Smooth muscle cell (in vitro differentiated cells): Measurements from ENCODE around the gene M1AP. TPM values are rescaled to one million over a fixed set of nuclear protein-coding genes. Genes with fewer than 3 reads are reported as not detected.
A peak's percentile ranks its signal among the peaks of the same experiment; 100 is the strongest.

Source experiments
- DNase-seq: peaks from one replicate; lab custom pipeline; 2025; ENCODE audit not compliant: unreplicated experiment; lab: John Stamatoyannopoulos, UW
- H2AFZ ChIP-seq: fragments of 200-600 bp; sonication (generic); 2 replicates; pipeline ENCODE4 v1.6.0; 2016; ENCODE audit warnings: antibody characterized with exemption, low read depth, mild to moderate bottlenecking
- H3F3A ChIP-seq: fragments of 200-600 bp; sonication (generic); 2 replicates; pipeline ENCODE4 v1.6.0; 2017; ENCODE audit warnings: antibody characterized with exemption, low read depth
- H3K27ac ChIP-seq: fragments of 200-600 bp; sonication (generic); 2 replicates; pipeline ENCODE4 v1.5.1; 2016; ENCODE audit warnings: low read depth, mild to moderate bottlenecking
- H3K27me3 ChIP-seq: fragments of 200-600 bp; sonication (generic); 2 replicates; pipeline ENCODE4 v1.6.1; 2016; ENCODE audit warnings: low read depth, mild to moderate bottlenecking
- H3K36me3 ChIP-seq: fragments of 200-600 bp; sonication (generic); 2 replicates; pipeline ENCODE4 v1.5.1; 2016; ENCODE audit warnings: low read depth
- H3K4me1 ChIP-seq: fragments of 200-600 bp; sonication (generic); 2 replicates; pipeline ENCODE4 v1.5.1; 2016; ENCODE audit warnings: low read depth
- H3K4me2 ChIP-seq: fragments of 200-600 bp; sonication (generic); 2 replicates; pipeline ENCODE4 v1.6.0; 2016; ENCODE audit warnings: mild to moderate bottlenecking
- H3K4me3 ChIP-seq: fragments of 200-600 bp; sonication (generic); 2 replicates; pipeline ENCODE4 v1.5.1; 2016; ENCODE audit warnings: mild to moderate bottlenecking
- H3K79me2 ChIP-seq: fragments of 200-600 bp; sonication (generic); 2 replicates; pipeline ENCODE4 v1.6.0; 2016; ENCODE audit warnings: low read depth, mild to moderate bottlenecking
- H3K9ac ChIP-seq: fragments of 200-600 bp; sonication (generic); 2 replicates; pipeline ENCODE4 v1.6.0; 2016; ENCODE audit warnings: low read depth
- H3K9me3 ChIP-seq: fragments of 200-600 bp; sonication (generic); replicated peaks from 2 replicates; pipeline ENCODE4 v1.5.1; 2016; ENCODE audit warnings: low read depth
- H4K20me1 ChIP-seq: fragments of 200-600 bp; sonication (generic); 2 replicates; pipeline ENCODE4 v1.6.0; 2016; ENCODE audit warnings: low read depth
- WGBS: methylation state at CpG from one replicate; pipeline ENCODE4 v1.1.7; 2016; ENCODE audit warnings: low lambda C conversion rate; 5-methylcytosine and 5-hydroxymethylcytosine counted together
- polyA plus RNA-seq: library from polyadenylated mRNA; unstranded; fragments of >200 nt; fragmentation: Nextera tagmentation; extraction: Ambion mirVana; gene quantifications from 2 replicates; pipeline ENCODE4 v1.2.1, GENCODE V29; 2016
- total RNA-seq: library from RNA; depleted of rRNA; stranded (reverse); fragments of >200 nt; gene quantifications from 2 replicates; pipeline ENCODE4 v1.2.3, GENCODE V29; 2014
- TF ChIP-seq, protein P1 (sequence below): fragments of 200-600 bp; sonication (generic); IDR thresholded peaks from 2 replicates; pipeline ENCODE4 v1.5.1; 2017; ENCODE audit warnings: borderline replicate concordance, mild to moderate bottlenecking, antibody characterized with exemption; ENCODE audit not compliant: insufficient read depth, poor library complexity, severe bottlenecking

M1AP gene
- total and polyA plus RNA-seq, 2 experiments from 2014 or later = 1.0 to 1.2 TPM

GRCh38 chr2:74569686-74570085 is 78.4 kb downstream of the M1AP start:
- no peak overlapping the region for H2AFZ ChIP-seq
- H3K27ac ChIP-seq = no peak overlapping the region
- H3K36me3 ChIP-seq = no peaks in the 10 kb centered on the region
- no peak overlapping the region for H3K4me2 ChIP-seq
- H3K9ac ChIP-seq = no peak overlapping the region
- no peaks in the 10 kb centered on the region for H3K79me2 ChIP-seq
- WGBS = 100% methylated on average over 1 of the region's 1 CpG
- H4K20me1 ChIP-seq = no peaks in the 10 kb centered on the region
- no peaks in the 10 kb centered on the region for H3K27me3 ChIP-seq
- H3K4me1 ChIP-seq = peaks cover 17% of the 10 kb centered on the region
- no peaks in the 10 kb centered on the region for H3K9me3 ChIP-seq
- H3K4me3 ChIP-seq = no peak overlapping the region
- TF ChIP-seq, protein P1, sequence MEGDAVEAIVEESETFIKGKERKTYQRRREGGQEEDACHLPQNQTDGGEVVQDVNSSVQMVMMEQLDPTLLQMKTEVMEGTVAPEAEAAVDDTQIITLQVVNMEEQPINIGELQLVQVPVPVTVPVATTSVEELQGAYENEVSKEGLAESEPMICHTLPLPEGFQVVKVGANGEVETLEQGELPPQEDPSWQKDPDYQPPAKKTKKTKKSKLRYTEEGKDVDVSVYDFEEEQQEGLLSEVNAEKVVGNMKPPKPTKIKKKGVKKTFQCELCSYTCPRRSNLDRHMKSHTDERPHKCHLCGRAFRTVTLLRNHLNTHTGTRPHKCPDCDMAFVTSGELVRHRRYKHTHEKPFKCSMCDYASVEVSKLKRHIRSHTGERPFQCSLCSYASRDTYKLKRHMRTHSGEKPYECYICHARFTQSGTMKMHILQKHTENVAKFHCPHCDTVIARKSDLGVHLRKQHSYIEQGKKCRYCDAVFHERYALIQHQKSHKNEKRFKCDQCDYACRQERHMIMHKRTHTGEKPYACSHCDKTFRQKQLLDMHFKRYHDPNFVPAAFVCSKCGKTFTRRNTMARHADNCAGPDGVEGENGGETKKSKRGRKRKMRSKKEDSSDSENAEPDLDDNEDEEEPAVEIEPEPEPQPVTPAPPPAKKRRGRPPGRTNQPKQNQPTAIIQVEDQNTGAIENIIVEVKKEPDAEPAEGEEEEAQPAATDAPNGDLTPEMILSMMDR = no peak
- DNase-seq = no peak
- peaks cover 31% of the 10 kb centered on the region for H3F3A ChIP-seq

DNA sequence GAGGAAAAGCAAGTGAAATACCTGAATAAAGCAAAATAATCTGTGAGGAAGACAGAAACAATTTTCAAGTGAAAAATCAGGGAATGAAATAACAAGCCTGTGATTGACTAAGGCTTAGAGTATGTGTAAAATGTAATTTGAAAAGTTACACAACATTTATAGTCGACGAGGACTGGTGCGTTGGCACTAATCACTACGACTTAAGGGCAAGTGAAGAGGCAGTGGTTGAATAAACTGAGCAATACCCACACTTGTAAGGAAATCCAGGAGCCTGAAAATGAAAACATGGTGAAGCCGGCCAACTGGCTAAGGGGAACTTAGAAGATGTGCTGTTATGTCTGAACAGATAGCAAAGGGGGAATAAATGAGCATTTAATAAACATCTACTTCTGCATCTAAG is 80.2 kb downstream of the M1AP start:
- Histone ChIP-seq H3K4me1 (peaks cover 11% of the 10 kb centered on the region), H3K9me3 (no peaks in the 10 kb centered on the region), H3F3A (peaks cover 17% of the 10 kb centered on the region), H3K9ac (peak overlapping the region; percentile 42), H3K4me3 (no peak overlapping the region), H4K20me1 (no peaks in the 10 kb centered on the region), H3K27me3 (no peaks in the 10 kb centered on the region), H3K4me2 (peak overlapping the region; percentile 65), H3K79me2 (no peaks in the 10 kb centered on the region), H2AFZ (no peak overlapping the region), H3K27ac (peak overlapping the region; percentile 89), H3K36me3 (no peaks in the 10 kb centered on the region)
- 10% methylated on average over 5 of the region's 5 CpGs for WGBS
- no peak for DNase-seq
- TF ChIP-seq, protein P1 = no peak

DNA sequence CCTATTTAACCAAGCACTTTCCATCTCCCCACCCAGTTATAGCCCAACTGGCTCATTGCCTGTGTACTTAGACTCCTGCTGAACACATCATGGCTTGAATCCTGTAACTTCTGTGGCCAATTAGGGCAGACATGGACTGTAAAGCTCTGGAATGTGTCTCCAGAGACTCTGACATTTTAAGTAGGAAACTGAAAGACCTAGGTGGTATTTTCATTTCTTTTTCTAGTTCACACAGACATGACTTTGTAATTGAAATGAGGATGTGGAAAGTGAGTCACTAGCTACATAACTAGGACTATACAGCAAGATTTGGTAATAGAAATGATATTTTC is 81.4 kb downstream of the M1AP start:
- no peak for DNase-seq
- no peaks in the 10 kb centered on the region for H3K27me3 ChIP-seq
- peak overlapping the region; percentile 89 for H3K27ac ChIP-seq
- H3K36me3 ChIP-seq = no peaks in the 10 kb centered on the region
- H3K4me1 ChIP-seq = peaks cover 11% of the 10 kb centered on the region
- TF ChIP-seq, protein P1 = no peak
- no peaks in the 10 kb centered on the region for H3K79me2 ChIP-seq
- H3F3A ChIP-seq = peaks cover 17% of the 10 kb centered on the region
- H4K20me1 ChIP-seq = no peaks in the 10 kb centered on the region
- no peaks in the 10 kb centered on the region for H3K9me3 ChIP-seq
- H2AFZ ChIP-seq = no peak overlapping the region
- H3K9ac ChIP-seq = no peak overlapping the region
- no peak overlapping the region for H3K4me3 ChIP-seq
- H3K4me2 ChIP-seq = peak overlapping the region; percentile 65

GRCh38 chr2:74566076-74566753 is 81.9 kb downstream of the M1AP start:
- TF ChIP-seq, protein P1 = no peak
- H3F3A ChIP-seq = peaks cover 17% of the 10 kb centered on the region
- peak overlapping the region; percentile 5 for H3K4me2 ChIP-seq
- no peak overlapping the region for H3K4me3 ChIP-seq
- no peaks in the 10 kb centered on the region for H4K20me1 ChIP-seq
- no peaks in the 10 kb centered on the region for H3K27me3 ChIP-seq
- no peak for DNase-seq
- WGBS = 85% methylated on average over 7 of the region's 7 CpGs
- H3K9ac ChIP-seq = no peak overlapping the region
- H3K79me2 ChIP-seq = no peaks in the 10 kb centered on the region
- H3K27ac ChIP-seq = peak overlapping the region; percentile 89
- no peak overlapping the region for H2AFZ ChIP-seq
- no peaks in the 10 kb centered on the region for H3K9me3 ChIP-seq
- peaks cover 11% of the 10 kb centered on the region for H3K4me1 ChIP-seq
- H3K36me3 ChIP-seq = no peaks in the 10 kb centered on the region
